Measurements from ENCODE around the gene PAWR.
"Not testable (repeated sequence)": the region's sequence is repeated elsewhere in the genome, so short reads cannot be mapped to it uniquely, and the experiment has no call there.

Gene PAWR

DNA sequence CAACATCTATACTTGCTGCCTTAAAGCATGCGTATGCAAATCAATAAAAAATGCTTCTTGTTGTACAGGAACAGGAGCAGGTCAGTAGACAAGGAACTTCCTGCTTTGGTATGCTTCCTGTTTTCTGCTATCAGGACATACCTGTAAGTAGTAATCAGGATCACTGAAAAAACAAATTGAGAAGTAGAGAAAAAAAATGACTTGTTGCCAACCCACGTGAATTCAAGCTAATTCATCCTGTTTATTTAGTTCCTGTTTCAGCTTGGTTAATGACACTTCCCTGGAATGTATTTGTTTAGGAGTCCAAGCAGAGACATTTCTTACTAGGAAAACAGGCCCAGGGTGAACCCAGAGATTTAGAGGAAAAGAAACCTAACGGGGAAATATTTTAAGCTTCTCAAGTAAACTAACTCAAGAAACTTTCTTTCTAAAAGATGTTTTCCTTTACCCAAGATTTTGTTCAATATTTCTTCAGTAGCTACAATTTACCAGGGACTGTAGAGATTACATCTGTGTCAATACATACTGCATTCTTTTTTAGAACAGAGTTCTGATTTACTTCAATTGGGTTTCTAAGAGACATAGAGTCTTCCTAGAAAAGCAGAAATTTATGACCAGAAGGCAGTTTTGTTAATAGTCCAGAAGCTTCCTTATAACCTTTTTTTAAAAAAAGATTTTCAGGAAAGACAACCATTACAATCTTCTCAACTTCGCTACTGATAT, 124.2 kb downstream of the PAWR start:
- no peak overlapping the region for H3K4me3 ChIP-seq (ENCODE audit: low read length)
- TF ChIP-seq ZNF274 (IDR thresholded peaks at IDR 0.05; ENCODE audit: low read depth, low read length) = no peak

DNA sequence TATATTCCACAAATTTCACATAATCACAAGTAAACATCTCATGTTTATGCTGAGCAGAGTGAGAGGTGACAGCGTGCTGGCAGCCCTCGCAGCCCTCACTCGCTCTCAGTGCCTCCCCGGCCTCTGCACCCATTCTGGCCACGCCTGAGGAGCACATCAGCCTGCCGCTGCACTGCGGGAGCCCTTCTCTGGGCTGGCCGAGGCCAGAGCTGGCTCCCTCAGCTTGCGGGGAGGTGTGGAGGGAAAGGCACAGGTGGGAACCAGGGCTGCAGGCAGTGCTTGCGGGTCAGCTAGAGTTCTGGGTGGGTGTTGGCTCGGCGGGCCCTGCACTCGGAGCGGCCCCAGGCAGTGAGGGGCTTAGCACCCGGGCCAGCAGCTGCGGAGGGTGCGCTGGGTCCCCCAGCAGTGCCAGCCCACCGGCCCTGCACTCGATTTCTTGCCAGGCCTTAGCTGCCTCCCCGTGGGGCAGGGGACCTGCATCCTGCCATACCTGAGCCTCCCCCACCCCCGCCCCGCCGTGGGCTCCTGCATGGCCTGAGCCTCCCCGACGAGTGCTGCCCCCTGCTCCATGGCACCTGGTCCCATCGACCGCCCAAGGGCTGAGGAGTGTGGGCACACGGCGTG, 125.9 kb downstream of the PAWR start:
- not testable (repeated sequence) for H3K4me3 ChIP-seq (ENCODE audit: low read length)

DNA sequence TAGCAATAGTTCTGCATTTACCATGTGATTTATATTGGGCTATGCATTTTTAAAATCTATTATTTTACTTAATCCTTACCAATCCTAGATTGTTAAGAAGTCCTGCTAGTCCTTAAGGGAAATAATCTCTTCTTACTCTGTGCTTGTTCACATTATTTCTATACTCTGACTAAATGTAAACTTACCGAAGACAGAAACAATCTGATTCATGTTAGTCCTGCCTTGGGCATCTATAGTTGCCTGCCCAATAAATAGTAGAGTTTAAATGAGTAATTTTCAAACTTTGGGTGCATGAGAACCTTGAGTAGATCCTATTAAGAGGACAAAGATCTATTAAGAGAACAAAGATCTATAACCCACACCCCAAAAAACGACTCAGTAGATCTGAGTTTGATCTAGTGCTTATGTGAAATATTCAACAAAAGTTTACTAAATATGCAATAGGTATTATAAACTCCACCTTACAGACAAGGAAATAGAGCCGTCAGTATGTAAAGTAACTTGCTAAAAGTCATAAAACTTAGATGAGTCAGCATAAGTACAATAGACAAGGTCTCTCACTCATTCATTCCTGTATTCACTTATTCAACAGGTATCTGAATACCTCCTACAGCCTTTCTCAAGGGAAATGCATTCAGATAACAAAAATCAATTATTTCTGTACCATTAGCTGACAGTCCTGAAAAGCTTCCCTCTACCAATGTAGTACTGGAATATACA, 127.6 kb downstream of the PAWR start:
- no peak for TF ChIP-seq ZNF274 (IDR thresholded peaks at IDR 0.05; ENCODE audit: low read depth, low read length)
- H3K4me3 ChIP-seq (ENCODE audit: low read length) = no peak overlapping the region

DNA sequence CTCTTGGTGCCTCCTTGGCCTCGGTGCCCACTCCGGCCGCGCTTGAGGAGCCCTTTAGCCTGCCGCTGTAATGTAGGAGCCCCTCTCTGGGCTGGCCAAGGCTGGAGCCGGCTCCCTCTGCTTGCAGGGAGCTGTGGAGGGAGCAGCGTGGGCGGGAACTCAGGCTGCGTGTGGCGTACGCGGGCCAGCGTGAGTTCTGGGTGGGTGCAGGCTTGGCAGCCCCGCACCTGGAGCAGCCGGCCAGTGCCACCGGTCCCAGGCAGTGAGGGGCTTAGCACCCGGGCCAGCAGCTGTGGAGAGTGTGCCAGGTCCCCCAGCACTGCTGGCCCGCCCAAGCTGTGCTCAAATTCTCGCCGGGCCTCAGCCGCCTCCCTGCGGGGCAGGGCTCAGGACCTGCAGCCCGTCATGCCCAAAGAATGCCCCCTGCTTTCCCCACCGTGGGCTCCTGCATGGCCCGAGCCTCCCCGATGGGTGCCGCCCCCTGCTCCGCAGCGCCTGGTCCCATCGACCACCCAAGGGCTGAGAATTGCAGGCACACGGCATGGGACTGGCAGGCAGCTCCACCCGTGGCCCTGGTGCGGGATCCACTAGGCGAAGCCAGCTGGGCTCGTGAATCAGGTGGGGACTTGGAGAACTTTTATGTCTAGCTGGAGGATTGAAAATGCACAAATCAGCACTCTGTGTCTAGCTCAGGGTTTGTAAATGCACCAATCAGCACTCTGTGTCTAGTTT, 129.2 kb downstream of the PAWR start:
- no peak overlapping the region for H3K4me3 ChIP-seq (ENCODE audit: low read length)
- no peak for TF ChIP-seq ZNF274 (IDR thresholded peaks at IDR 0.05; ENCODE audit: low read depth, low read length)

DNA sequence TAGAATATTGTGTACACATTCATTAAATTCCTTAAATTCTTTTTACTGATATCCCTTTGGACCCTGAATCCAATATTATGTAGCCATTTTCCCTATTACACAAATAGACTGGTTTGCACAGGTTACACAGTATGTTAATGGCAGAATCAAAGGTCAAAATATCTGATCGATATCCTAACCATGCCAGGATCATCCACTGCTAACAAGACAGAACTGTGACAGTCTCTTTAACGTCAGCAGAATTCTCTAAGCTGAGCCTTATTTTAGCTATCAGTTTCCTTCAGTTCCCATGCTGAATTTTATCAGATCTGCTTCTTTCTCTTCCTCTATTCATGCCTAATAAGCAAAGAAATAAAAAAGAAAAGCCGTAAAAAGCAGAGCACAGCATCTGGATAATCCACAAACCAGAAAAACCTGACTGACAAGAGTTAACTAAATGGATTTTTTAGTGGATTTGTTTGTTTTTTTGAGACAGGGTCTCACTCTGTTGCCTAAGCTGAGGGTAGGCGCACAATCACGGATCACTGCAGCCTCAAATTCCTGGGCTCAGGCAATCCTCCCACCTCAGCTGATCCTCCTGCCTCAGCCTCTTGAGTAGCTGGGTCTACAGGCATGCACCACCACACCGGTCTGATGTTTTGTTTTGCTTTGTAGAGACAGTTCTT, 130.4 kb downstream of the PAWR start:
- no peak for TF ChIP-seq ZNF274 (IDR thresholded peaks at IDR 0.05; ENCODE audit: low read depth, low read length)
- H3K4me3 ChIP-seq (ENCODE audit: low read length) = no peak overlapping the region

DNA sequence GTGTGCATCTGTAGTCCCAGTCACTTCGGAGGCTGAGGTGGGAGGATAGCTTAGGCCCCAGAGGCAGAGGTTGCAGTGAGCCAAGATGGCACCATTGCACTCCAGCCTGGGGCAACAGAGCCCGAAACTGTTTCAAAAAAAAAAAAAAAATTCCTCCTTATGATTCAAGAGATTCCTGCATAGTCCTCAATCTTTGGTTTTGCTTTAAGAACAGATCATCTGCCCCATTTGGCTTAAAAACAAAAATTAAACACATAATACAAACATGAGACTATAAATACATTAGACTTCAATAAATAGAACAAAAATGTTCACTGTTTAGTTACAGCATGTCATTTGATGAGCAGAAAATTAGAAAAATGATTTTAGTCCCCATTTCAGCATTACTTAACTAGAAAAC, 131.2 kb downstream of the PAWR start:
- H3K4me3 ChIP-seq (ENCODE audit: low read length) = no peak overlapping the region
- no peak for TF ChIP-seq ZNF274 (IDR thresholded peaks at IDR 0.05; ENCODE audit: low read depth, low read length)

DNA sequence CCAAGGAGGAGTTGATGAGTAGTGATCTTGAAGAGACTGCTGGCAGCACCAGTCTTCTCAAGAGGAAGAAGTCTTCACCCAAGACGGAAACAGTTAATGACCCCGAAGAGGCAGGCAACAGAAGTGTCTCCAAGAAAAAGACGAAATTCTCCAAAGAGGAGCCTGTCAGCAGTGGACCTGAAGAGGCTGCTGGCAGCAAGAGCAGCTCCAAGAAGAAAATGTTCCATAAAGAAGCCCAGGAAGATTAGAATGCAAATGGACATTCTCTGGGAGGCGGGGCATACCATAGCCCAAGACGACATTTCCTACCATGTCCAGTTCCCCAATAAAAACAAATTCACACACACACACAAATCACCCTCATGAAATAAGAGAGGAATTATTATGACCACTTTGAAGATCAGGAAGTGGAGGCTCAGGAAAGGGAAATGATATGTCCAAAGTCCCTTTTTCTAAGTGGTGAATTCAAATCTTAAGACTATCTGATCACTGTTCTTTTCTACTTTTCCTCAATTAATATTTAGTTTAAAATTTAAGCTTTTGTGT, 131.8 kb downstream of the PAWR start:
- H3K4me3 ChIP-seq (ENCODE audit: low read length) = no peak overlapping the region
- TF ChIP-seq ZNF274 (IDR thresholded peaks at IDR 0.05; ENCODE audit: low read depth, low read length) = no peak

DNA sequence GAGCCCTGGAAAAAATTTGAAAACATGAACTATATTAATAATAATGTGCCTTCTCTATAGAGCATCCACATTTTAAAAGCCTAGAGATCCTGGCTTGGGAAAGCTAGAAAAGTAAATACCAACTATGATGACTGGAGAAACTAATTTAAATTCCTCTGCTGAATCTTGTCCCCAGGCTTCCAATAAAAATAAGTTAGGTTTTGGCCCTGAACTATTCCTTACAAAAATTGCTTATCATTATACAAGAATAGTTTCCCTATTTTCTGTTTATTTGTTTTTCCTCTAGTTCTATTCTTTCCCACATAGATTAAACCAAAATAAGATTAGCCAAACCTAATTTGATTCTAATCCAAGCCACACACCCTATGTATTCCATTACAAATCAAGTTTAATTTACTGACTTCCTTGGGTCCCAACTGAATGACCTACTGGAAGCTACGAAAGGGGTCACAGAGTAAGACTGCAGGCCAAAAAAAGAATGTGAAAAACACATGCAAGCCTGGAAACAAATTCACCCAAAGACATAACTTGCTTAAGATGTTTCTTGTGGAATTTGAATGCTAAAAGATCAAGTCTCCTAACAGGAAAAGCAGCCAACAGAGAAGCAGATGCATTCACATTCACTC, 133.0 kb downstream of the PAWR start:
- H3K4me3 ChIP-seq (ENCODE audit: low read length) = no peak overlapping the region
- TF ChIP-seq ZNF274 (IDR thresholded peaks at IDR 0.05; ENCODE audit: low read depth, low read length) = no peak

DNA sequence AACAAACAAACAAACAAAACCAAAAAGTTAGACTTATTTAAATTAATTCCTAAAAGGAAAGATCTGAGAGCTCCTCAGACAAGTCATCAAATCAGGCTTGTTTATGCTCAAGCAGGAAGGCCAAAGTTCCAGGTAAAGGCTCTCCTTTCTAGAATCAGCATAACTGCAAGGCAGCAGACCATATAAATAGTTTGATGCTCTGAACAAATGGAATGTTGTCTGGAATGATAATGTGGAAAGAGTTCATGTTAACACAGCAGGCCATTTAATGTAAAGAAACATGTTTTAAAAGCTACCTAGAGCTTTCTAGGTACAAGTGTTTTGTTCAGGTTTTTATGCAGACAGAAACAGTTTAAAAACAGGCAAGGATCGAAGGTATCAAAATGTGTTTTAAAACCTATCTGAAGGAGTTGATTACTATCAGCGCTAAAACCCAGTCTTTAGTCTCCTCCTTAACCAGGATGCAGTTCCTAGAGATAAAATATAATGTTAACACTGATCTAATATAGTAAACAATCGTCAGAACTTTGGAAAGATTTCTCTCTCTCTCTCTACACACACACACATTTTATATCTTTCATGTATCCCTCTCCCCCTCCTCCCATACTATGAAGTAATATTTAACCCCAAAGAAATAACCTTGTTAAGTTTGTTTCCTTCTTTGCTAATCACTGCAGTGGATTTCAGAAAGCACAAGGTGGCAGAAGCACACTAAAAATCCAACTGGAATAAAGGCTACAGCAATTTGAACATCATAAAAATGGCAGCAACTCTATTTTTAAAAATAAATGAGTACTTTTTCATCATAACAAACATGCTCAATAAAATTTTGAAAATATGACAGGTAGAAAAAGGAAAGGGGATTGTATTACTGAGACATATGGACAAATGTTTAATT, 135.5 kb downstream of the PAWR start:
- no peak for TF ChIP-seq ZNF274 (IDR thresholded peaks at IDR 0.05; ENCODE audit: low read depth, low read length)

DNA sequence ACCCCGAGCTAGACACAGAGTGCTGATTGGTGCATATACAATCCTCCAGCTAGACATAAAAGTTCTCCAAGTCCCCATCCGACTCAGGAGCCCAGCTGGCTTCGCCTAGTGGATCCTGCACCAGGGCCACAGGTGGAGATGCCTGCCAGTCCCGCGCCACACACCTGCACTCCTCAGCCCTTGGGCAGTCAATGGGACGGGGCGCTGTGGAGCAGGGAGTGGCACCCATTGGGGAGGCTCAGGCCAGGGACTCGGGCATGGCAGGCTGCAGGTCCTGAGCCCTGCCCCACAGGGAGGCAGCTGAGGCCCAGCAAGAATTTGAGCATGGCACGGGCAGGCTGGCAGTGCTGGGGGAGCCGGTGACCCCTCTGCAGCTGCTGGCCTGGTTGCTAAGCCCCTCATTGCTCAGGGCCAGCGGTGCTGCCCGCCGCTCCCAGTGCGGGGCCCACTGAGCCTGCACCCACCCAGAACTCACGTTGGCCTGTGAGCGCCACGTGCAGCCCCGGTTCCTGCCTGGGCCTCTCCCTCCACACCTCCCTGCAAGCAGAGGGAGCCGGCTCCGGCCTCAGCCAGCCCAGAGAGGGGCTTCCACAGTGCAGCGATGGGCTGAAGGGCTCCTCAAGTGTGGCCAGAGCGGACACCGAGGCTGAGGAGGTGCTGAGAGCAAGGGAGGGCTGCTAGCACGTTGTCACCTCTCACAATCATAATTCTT, 136.7 kb downstream of the PAWR start:
- no peak overlapping the region for H3K4me3 ChIP-seq (ENCODE audit: low read length)
- TF ChIP-seq ZNF274 (IDR thresholded peaks at IDR 0.05; ENCODE audit: low read depth, low read length) = no peak

More for the DNA sequence above, 135.5 kb downstream of the PAWR start:
- H3K4me3 ChIP-seq (ENCODE audit: low read length) = no peak overlapping the region

DNA sequence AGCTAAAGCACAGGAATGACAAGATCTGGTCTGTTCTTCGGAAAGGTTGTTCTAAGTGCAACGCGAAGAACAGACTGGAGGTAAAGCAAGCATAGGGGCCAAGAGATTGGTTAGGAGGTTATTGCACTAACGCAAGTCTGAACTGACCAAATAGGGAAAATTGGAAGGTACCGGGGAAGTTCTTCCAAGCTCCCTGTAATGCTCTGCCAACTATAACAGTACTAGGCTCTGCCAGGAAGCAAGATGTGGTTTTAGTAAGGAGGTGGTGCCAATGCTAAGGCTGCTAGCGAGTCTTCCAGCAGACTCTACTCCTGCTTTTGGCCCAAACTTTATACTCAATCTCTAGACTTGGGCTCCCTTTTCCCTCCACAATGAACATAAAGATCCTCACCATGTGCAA, 138.6 kb downstream of the PAWR start:
- TF ChIP-seq ZNF274 (IDR thresholded peaks at IDR 0.05; ENCODE audit: low read depth, low read length) = no peak
- no peak overlapping the region for H3K4me3 ChIP-seq (ENCODE audit: low read length)

Measured in GM08714 (cell line).